WTC11 (cell line): Measurements from ENCODE around the gene MAST4. TPM values are rescaled to one million over a fixed set of nuclear protein-coding genes. Genes with fewer than 3 reads are reported as not detected.
A peak's percentile ranks its signal among the peaks of the same experiment; 100 is the strongest.

Experiments
- ATAC-seq: fragments of 200-7000 bp; cut with Tn5 transposase; 2 replicates; pipeline ENCODE4 v1.10.0; 2021; ENCODE audit warnings: mild to moderate bottlenecking, moderate library complexity
- CTCF ChIA-PET: fragments of 300-600 bp; sonication (Branson Sonifier 250); formaldehyde crosslinking; loops from one replicate; lab custom pipeline; 2021; ENCODE audit warnings: antibody characterized with exemption; lab: Charles Lee
- POLR2A ChIA-PET: fragments of 350-600 bp; sonication (Branson Sonifier 250); formaldehyde crosslinking; loops from one replicate; lab custom pipeline; 2021; ENCODE audit warnings: antibody characterized with exemption; lab: Charles Lee
- DNase-seq: peaks from one replicate; pipeline ENCODE4 v3.0.0; 2021; ENCODE audit warnings: low spot score
- H3K27ac Mint-ChIP-seq: 2 replicates; pipeline ENCODE4 v1.8.0; 2021; ENCODE audit warnings: mixed read lengths
- H3K27me3 Mint-ChIP-seq: 2 replicates; pipeline ENCODE4 v1.8.0; 2021; ENCODE audit warnings: low read depth, mild to moderate bottlenecking, moderate library complexity, mixed read lengths
- H3K36me3 Mint-ChIP-seq: 2 replicates; pipeline ENCODE4 v1.8.0; 2021; ENCODE audit warnings: mixed read lengths
- H3K4me1 Mint-ChIP-seq: 2 replicates; pipeline ENCODE4 v1.8.0; 2022; ENCODE audit warnings: mixed read lengths
- H3K4me3 Mint-ChIP-seq: 2 replicates; pipeline ENCODE4 v1.8.0; 2021; ENCODE audit warnings: mild to moderate bottlenecking, moderate library complexity, mixed read lengths
- H3K9me3 Mint-ChIP-seq: 2 replicates; pipeline ENCODE4 v1.8.0; 2021; ENCODE audit warnings: mixed read lengths
- CBFB ChIP-seq: sonication (generic); formaldehyde crosslinking; IDR thresholded peaks from 2 replicates; pipeline ENCODE4 v1.8.1; 2022; ENCODE audit warnings: mild to moderate bottlenecking, low read depth, missing genetic modification reagents
- CREB1 ChIP-seq: sonication (generic); formaldehyde crosslinking; IDR thresholded peaks from 2 replicates; pipeline ENCODE4 v1.8.0; 2023; ENCODE audit warnings: mild to moderate bottlenecking, missing genetic modification reagents
- ELF4 ChIP-seq: sonication (generic); formaldehyde crosslinking; IDR thresholded peaks from 2 replicates; pipeline ENCODE4 v1.8.1; 2022; ENCODE audit warnings: low read depth, mild to moderate bottlenecking, moderate library complexity, missing genetic modification reagents
- MYBL2 ChIP-seq: sonication (generic); formaldehyde crosslinking; IDR thresholded peaks from 2 replicates; pipeline ENCODE4 v1.8.1; 2023; ENCODE audit warnings: mild to moderate bottlenecking, moderate library complexity, missing genetic modification reagents
- NFYB ChIP-seq: sonication (generic); formaldehyde crosslinking; conservative IDR thresholded peaks from 2 replicates; pipeline ENCODE4 v1.8.0; 2022; ENCODE audit warnings: low read depth, missing genetic modification reagents
- SMAD3 ChIP-seq: sonication (generic); formaldehyde crosslinking; IDR thresholded peaks from 2 replicates; pipeline ENCODE4 v1.8.0; 2022; ENCODE audit warnings: missing genetic modification reagents, mild to moderate bottlenecking, borderline replicate concordance
- SOX15 ChIP-seq: fragments of 250-450 bp; sonication (Bioruptor Pico); IDR thresholded peaks from 2 replicates; pipeline ENCODE4 v1.9.0; 2021; ENCODE audit warnings: mild to moderate bottlenecking
- ZNF423 ChIP-seq: fragments of 250-450 bp; sonication (Bioruptor Pico); IDR thresholded peaks from 2 replicates; pipeline ENCODE4 v2.1.2; 2022; ENCODE audit warnings: mild to moderate bottlenecking, moderate library complexity
- total RNA-seq: library from RNA; stranded (reverse); gene quantifications from 3 replicates; pipeline ENCODE4 v1.2.3, GENCODE V29; 2021
- TF ChIP-seq, protein P1 (sequence below): sonication (generic); formaldehyde crosslinking; IDR thresholded peaks from 2 replicates; pipeline ENCODE4 v1.8.0; 2023; ENCODE audit warnings: missing genetic modification reagents, mild to moderate bottlenecking, borderline replicate concordance
- TF ChIP-seq, protein P2 (sequence below): sonication (generic); formaldehyde crosslinking; IDR thresholded peaks from 2 replicates; pipeline ENCODE4 v1.8.1; 2022; ENCODE audit warnings: low read depth, mild to moderate bottlenecking, moderate library complexity, missing genetic modification reagents, borderline replicate concordance
- TF ChIP-seq, protein P3 (sequence below): sonication (generic); formaldehyde crosslinking; IDR thresholded peaks from 2 replicates; pipeline ENCODE4 v1.8.1; 2023; ENCODE audit warnings: mild to moderate bottlenecking, missing genetic modification reagents
- TF ChIP-seq, protein P4 (sequence below): sonication (generic); formaldehyde crosslinking; IDR thresholded peaks from 2 replicates; pipeline ENCODE4 v1.8.0; 2023; ENCODE audit warnings: mild to moderate bottlenecking, missing genetic modification reagents
- TF ChIP-seq, protein P5 (sequence below): fragments of 250-450 bp; sonication (Bioruptor Pico); conservative IDR thresholded peaks from 2 replicates; pipeline ENCODE4 v1.9.0; 2021; ENCODE audit warnings: mild to moderate bottlenecking

Gene MAST4
- total RNA-seq, 1 experiment from 2014 or later = 8.0 TPM

DNA sequence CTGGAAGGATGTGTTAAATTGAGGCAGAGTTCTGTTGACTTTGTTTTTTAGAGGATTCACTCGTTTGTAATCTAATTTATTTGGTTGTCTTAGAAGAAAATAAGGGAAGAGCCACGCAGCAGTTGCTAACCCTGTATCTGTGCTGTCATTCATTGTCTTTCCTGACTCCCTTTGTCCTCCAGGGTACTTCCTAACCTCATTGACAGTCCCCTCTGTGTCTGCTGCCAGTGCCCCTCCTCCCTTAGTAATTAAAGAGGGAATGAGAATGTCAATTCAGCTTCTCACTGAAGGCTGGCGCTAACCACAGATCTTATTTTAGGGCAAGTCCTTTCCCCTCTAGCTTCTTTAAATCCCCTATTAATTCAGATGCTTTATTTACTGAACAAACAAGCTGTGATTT is 84.0 kb downstream of the MAST4 start:
- DNase-seq = no peak
- no peak overlapping the region for H3K27ac Mint-ChIP-seq
- CTCF ChIA-PET = interaction anchor here (1.0 kb wide), 1 partner anchor 21 kb away, joined by 3 read pairs; no protein-coding TSS in a partner anchor

DNA sequence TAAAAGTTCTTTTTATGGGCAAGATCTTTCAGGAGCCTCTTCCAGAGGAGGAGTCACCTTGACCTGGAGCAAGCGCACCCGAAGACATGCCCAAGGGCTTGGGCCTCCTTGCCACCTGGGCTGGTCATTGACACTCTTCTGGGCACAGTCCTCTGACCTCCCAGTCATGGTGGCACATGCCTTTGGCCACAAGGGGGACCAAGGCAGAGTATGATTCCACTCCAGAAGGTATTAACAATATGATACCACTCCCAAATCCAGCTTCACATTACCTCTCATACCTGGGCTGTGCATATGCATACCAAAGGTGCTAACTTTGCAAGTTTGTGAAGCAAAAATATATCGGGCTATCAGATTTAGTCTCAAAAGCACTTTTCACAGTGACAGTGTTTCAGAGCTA is 84.6 kb downstream of the MAST4 start:
- H3K9me3 Mint-ChIP-seq = no peaks in the 10 kb centered on the region
- DNase-seq (no peak), ATAC-seq (peak; percentile 64)
- CTCF ChIA-PET = interaction anchor here (0.6 kb wide), 1 partner anchor 374 kb away, joined by 3 read pairs; no protein-coding TSS in a partner anchor
- H3K27me3 Mint-ChIP-seq = no peaks in the 10 kb centered on the region
- H3K4me3 Mint-ChIP-seq = no peak overlapping the region
- peaks cover 17% of the 10 kb centered on the region for H3K4me1 Mint-ChIP-seq
- POLR2A ChIA-PET = no interaction called here
- H3K36me3 Mint-ChIP-seq = no peaks in the 10 kb centered on the region
- H3K27ac Mint-ChIP-seq = no peak overlapping the region
- TF ChIP-seq NFYB (no peak), ELF4 (CRISPR knock-in tag) (no peak), ZNF423 (no peak), MYBL2 (no peak), CBFB (CRISPR knock-in tag) (no peak), SOX15 (CRISPR knock-in tag) (no peak), SMAD3 (no peak)
- TF ChIP-seq, protein P1, sequence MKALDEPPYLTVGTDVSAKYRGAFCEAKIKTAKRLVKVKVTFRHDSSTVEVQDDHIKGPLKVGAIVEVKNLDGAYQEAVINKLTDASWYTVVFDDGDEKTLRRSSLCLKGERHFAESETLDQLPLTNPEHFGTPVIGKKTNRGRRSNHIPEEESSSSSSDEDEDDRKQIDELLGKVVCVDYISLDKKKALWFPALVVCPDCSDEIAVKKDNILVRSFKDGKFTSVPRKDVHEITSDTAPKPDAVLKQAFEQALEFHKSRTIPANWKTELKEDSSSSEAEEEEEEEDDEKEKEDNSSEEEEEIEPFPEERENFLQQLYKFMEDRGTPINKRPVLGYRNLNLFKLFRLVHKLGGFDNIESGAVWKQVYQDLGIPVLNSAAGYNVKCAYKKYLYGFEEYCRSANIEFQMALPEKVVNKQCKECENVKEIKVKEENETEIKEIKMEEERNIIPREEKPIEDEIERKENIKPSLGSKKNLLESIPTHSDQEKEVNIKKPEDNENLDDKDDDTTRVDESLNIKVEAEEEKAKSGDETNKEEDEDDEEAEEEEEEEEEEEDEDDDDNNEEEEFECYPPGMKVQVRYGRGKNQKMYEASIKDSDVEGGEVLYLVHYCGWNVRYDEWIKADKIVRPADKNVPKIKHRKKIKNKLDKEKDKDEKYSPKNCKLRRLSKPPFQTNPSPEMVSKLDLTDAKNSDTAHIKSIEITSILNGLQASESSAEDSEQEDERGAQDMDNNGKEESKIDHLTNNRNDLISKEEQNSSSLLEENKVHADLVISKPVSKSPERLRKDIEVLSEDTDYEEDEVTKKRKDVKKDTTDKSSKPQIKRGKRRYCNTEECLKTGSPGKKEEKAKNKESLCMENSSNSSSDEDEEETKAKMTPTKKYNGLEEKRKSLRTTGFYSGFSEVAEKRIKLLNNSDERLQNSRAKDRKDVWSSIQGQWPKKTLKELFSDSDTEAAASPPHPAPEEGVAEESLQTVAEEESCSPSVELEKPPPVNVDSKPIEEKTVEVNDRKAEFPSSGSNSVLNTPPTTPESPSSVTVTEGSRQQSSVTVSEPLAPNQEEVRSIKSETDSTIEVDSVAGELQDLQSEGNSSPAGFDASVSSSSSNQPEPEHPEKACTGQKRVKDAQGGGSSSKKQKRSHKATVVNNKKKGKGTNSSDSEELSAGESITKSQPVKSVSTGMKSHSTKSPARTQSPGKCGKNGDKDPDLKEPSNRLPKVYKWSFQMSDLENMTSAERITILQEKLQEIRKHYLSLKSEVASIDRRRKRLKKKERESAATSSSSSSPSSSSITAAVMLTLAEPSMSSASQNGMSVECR (CRISPR knock-in tag) = no peak
- TF ChIP-seq, protein P2, sequence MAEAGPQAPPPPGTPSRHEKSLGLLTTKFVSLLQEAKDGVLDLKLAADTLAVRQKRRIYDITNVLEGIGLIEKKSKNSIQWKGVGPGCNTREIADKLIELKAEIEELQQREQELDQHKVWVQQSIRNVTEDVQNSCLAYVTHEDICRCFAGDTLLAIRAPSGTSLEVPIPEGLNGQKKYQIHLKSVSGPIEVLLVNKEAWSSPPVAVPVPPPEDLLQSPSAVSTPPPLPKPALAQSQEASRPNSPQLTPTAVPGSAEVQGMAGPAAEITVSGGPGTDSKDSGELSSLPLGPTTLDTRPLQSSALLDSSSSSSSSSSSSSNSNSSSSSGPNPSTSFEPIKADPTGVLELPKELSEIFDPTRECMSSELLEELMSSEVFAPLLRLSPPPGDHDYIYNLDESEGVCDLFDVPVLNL = no peak

More for the DNA sequence above, 84.0 kb downstream of the MAST4 start:
- H3K9me3 Mint-ChIP-seq = no peaks in the 10 kb centered on the region
- no peaks in the 10 kb centered on the region for H3K27me3 Mint-ChIP-seq
- TF ChIP-seq, protein P3, sequence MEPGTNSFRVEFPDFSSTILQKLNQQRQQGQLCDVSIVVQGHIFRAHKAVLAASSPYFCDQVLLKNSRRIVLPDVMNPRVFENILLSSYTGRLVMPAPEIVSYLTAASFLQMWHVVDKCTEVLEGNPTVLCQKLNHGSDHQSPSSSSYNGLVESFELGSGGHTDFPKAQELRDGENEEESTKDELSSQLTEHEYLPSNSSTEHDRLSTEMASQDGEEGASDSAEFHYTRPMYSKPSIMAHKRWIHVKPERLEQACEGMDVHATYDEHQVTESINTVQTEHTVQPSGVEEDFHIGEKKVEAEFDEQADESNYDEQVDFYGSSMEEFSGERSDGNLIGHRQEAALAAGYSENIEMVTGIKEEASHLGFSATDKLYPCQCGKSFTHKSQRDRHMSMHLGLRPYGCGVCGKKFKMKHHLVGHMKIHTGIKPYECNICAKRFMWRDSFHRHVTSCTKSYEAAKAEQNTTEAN = no peak
- TF ChIP-seq, protein P4, sequence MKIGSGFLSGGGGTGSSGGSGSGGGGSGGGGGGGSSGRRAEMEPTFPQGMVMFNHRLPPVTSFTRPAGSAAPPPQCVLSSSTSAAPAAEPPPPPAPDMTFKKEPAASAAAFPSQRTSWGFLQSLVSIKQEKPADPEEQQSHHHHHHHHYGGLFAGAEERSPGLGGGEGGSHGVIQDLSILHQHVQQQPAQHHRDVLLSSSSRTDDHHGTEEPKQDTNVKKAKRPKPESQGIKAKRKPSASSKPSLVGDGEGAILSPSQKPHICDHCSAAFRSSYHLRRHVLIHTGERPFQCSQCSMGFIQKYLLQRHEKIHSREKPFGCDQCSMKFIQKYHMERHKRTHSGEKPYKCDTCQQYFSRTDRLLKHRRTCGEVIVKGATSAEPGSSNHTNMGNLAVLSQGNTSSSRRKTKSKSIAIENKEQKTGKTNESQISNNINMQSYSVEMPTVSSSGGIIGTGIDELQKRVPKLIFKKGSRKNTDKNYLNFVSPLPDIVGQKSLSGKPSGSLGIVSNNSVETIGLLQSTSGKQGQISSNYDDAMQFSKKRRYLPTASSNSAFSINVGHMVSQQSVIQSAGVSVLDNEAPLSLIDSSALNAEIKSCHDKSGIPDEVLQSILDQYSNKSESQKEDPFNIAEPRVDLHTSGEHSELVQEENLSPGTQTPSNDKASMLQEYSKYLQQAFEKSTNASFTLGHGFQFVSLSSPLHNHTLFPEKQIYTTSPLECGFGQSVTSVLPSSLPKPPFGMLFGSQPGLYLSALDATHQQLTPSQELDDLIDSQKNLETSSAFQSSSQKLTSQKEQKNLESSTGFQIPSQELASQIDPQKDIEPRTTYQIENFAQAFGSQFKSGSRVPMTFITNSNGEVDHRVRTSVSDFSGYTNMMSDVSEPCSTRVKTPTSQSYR (CRISPR knock-in tag) = no peak
- peaks cover 17% of the 10 kb centered on the region for H3K4me1 Mint-ChIP-seq
- no peaks in the 10 kb centered on the region for H3K36me3 Mint-ChIP-seq
- peak; percentile 84 for ATAC-seq
- POLR2A ChIA-PET = interaction anchor here (0.6 kb wide), 1 partner anchor 22 kb away, joined by 3 read pairs; no protein-coding TSS in a partner anchor
- no peak overlapping the region for H3K4me3 Mint-ChIP-seq

DNA sequence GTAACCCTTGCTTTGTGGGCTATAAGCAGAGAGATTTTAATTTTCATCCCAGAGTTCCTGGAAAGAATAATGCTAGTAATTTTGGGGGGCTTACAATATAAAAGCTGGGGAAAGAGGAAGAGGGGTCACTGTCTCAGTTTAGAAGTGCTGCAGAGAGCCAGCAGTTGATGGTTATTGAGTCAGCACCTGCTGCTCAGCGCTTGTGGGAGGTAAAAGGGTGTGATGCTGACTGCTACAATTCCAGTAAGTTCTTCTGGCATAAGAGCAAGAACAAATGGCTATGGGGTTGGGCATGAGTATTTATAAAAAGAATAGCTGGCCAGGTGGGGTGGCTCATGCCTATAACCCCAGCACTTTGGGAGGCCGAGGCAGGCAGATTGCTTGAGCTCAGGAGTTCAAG is 88.5 kb downstream of the MAST4 start:
- Mint-ChIP-seq H3K36me3 (no peaks in the 10 kb centered on the region), H3K27ac (no peak overlapping the region)

More for the DNA sequence above, 88.5 kb downstream of the MAST4 start:
- no peak for DNase-seq
- Mint-ChIP-seq H3K4me3 (no peak overlapping the region), H3K27me3 (no peaks in the 10 kb centered on the region), H3K4me1 (peaks cover 15% of the 10 kb centered on the region), H3K9me3 (no peaks in the 10 kb centered on the region)
- CTCF ChIA-PET = no interaction called here
- TF ChIP-seq CREB1 (CRISPR knock-in tag) = no peak
- TF ChIP-seq, protein P5, sequence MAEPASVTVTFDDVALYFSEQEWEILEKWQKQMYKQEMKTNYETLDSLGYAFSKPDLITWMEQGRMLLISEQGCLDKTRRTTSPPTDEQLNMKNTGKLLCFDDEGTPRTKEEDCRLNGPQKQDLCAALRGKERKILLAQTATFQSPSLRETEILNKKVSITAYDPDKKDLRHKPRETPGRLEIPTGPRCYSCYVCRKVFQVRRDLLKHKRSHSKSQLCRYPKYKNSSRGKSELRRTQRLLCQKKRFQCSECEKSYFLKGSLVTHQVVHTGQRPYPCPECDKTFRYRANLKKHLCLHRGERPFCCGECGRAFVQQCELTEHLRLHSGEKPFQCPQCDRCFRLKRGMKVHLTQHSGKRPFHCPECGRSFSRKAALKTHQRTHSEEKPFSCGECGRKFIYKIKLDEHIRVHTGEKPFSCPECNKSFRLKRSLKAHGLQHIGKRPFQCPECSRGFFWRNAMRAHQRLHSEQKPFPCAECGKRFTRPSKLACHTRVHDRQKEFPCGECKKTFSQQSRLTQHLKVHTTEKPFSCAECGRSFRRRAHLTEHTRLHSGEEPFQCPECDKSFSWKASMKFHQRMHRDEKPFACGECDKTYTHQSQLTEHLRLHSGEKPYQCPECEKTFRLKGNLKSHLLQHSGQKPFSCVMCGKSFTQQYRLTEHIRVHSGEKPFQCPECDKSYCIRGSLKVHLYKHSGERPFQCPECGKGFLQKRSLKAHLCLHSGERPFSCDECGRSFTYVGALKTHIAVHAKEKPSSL (CRISPR knock-in tag) = no peak
- no peak for ATAC-seq
- POLR2A ChIA-PET = no interaction called here
